Lung microvascular endothelial cell (primary cell): Measurements from ENCODE around the gene ENOX2. TPM values are rescaled to one million over a fixed set of nuclear protein-coding genes. Genes with fewer than 3 reads are reported as not detected.
"Not testable (repeated sequence)": the region's sequence is repeated elsewhere in the genome, so short reads cannot be mapped to it uniquely, and the experiment has no call there.

ENCODE experiments used
- DNase-seq, 2 donors: peaks; one replicate each; pipeline versions ENCODE4 v3.0.0 to v3.0.0-alpha.2; 2010; ENCODE audit warnings: low read depth in 2 of 2
- total RNA-seq: library from RNA; depleted of rRNA; stranded (reverse); fragments of >200 nt; gene quantifications from 2 replicates; pipeline ENCODE4 v1.2.1, GENCODE V29; 2014

Gene ENOX2
- total RNA-seq, result 6.3 and 8.3 TPM in 2 replicates

GRCh38 chrX:130902783-130903613 is at the start of gene ENOX2:
TSS of gene ENOX2 (minus strand) at chrX:130903209. CDS start at chrX:130703216, 199,993 bp downstream.
- peak; percentile 95 to 96 for DNase-seq

GRCh38 chrX:130952266-130953043 is 49.4 kb upstream of the ENOX2 start:
- DNase-seq, result no peak

GRCh38 chrX:130944230-130944629 is 41.2 kb upstream of the ENOX2 start:
- DNase-seq, result no peak

GRCh38 chrX:130937101-130937500 is 34.1 kb upstream of the ENOX2 start:
- DNase-seq, result no peak

GRCh38 chrX:130933358-130933757 is 30.3 kb upstream of the ENOX2 start:
- no peak for DNase-seq

- DNase-seq, result not testable (repeated sequence)
These were observed 17.4 kb upstream of the ENOX2 start for GRCh38 chrX:130920405-130920804.

- DNase-seq, result not testable (repeated sequence)
These were observed 16.7 kb upstream of the ENOX2 start for GRCh38 chrX:130919676-130920075.

GRCh38 chrX:130918498-130918897 is 15.5 kb upstream of the ENOX2 start:
- not testable (repeated sequence) for DNase-seq

- DNase-seq, result peak; percentile 57 to 80
These were observed 13.8 kb upstream of the ENOX2 start for GRCh38 chrX:130916636-130917422.

- DNase-seq, result peak; percentile 2 to 3
These were observed 12.3 kb upstream of the ENOX2 start for GRCh38 chrX:130915302-130915701.

GRCh38 chrX:130909469-130910136 is 6.6 kb upstream of the ENOX2 start:
- DNase-seq, result no peak

- DNase-seq, result no peak
These were observed 3.8 kb upstream of the ENOX2 start for GRCh38 chrX:130906776-130907175.

- no peak for DNase-seq
These were observed 595 bp downstream of the ENOX2 start for GRCh38 chrX:130902446-130902782.

GRCh38 chrX:130896802-130897501 is 6.1 kb downstream of the ENOX2 start:
- peak in 1 of 2 donors; percentile 41 for DNase-seq

- DNase-seq, result no peak
These were observed 7.0 kb downstream of the ENOX2 start for GRCh38 chrX:130896026-130896425.

- DNase-seq, result no peak
These were observed 7.7 kb downstream of the ENOX2 start for GRCh38 chrX:130895299-130895698.

- DNase-seq, result peak in 1 of 2 donors; percentile 15
These were observed 9.5 kb downstream of the ENOX2 start for GRCh38 chrX:130893356-130894085.

- DNase-seq, result no peak
These were observed 15.6 kb downstream of the ENOX2 start for GRCh38 chrX:130887376-130887775.

- DNase-seq, result no peak
These were observed 17.0 kb downstream of the ENOX2 start for GRCh38 chrX:130885996-130886395.

- DNase-seq, result no peak
These were observed 17.5 kb downstream of the ENOX2 start for GRCh38 chrX:130885508-130885907.
